H1 (cell line): ENCODE results near the gene PACC1. TPM values are rescaled to one million over a fixed set of nuclear protein-coding genes. Genes with fewer than 3 reads are reported as not detected.

ENCODE experiments used
- CTCF ChIA-PET: fragments of 300-600 bp; sonication (Branson Sonifier 250); formaldehyde crosslinking; loops from one replicate; lab custom pipeline; 2021; ENCODE audit not compliant: partially characterized antibody; lab: Charles Lee
- POLR2A ChIA-PET: fragments of 300-600 bp; sonication (Branson Sonifier 250); formaldehyde crosslinking; loops from one replicate; lab custom pipeline; 2021; ENCODE audit warnings: inconsistent platforms; ENCODE audit not compliant: partially characterized antibody; lab: Charles Lee
- DNase-seq, 2 experiments: peaks; one replicate each; pipeline versions ENCODE4 v3.0.0 to v3.0.0-alpha.2; 2010 to 2022; ENCODE audit warnings: low spot score in 2 of 2, low read depth in 1 of 2, mixed read lengths in 1 of 2
- FAIRE-seq: peaks from 2 replicates; lab custom pipeline; 2011; peaks lifted over from hg19 to GRCh38; lab: Jason Lieb, UNC
- H2AFZ ChIP-seq: 2 replicates; pipeline ENCODE4 v1.8.1; 2012; ENCODE audit warnings: low read length, inconsistent platforms
- H2AK5ac ChIP-seq: 2 replicates; pipeline ENCODE4 v1.6.1; 2013; ENCODE audit warnings: low read depth, low read length
- H2BK120ac ChIP-seq: replicated peaks from 2 replicates; pipeline ENCODE3; 2013; ENCODE audit warnings: low read depth, low read length, inconsistent platforms
- H2BK12ac ChIP-seq: 2 replicates; pipeline ENCODE4 v1.6.1; 2013; ENCODE audit warnings: low read depth, low read length
- H2BK15ac ChIP-seq: 2 replicates; pipeline ENCODE4 v1.6.1; 2013; ENCODE audit warnings: low read length
- H2BK20ac ChIP-seq: 2 replicates; pipeline ENCODE4 v1.6.1; 2013; ENCODE audit warnings: low read length
- H2BK5ac ChIP-seq: 2 replicates; pipeline ENCODE4 v1.6.1; 2013; ENCODE audit warnings: low read depth, low read length
- H3K14ac ChIP-seq: 2 replicates; pipeline ENCODE4 v1.6.1; 2013; ENCODE audit warnings: inconsistent platforms; ENCODE audit not compliant: insufficient read length
- H3K18ac ChIP-seq: 2 replicates; pipeline ENCODE4 v1.6.1; 2013; ENCODE audit warnings: low read length; ENCODE audit errors: extremely low read depth
- H3K23ac ChIP-seq: 2 replicates; pipeline ENCODE4 v1.6.1; 2013; ENCODE audit warnings: inconsistent platforms; ENCODE audit not compliant: insufficient read length
- H3K23me2 ChIP-seq: 2 replicates; pipeline ENCODE4 v1.6.1; 2013; ENCODE audit warnings: low read depth, low read length
- H3K27ac ChIP-seq: 2 replicates; pipeline ENCODE4 v1.6.1; 2011; ENCODE audit warnings: low read depth, low read length, inconsistent platforms
- H3K27me3 ChIP-seq, 4 experiments: replicated peaks in 1 of 4; 1 replicate in 1 of 4; 2 replicates in 3 of 4; pipeline versions ENCODE4 v1.6.1 to v1.8.1; 2011 to 2013; ENCODE audit warnings: low read length in 3 of 4, mild to moderate bottlenecking in 3 of 4, inconsistent platforms in 2 of 4, mixed read lengths in 2 of 4, moderate library complexity in 1 of 4; ENCODE audit not compliant: control insufficient read depth in 3 of 4, insufficient read depth in 3 of 4; ENCODE audit errors: extremely low read depth in 1 of 4
- H3K36me3 ChIP-seq, 4 experiments: 2 replicates each; pipeline versions ENCODE4 v1.6.1 to v1.8.1; 2011 to 2013; ENCODE audit warnings: mild to moderate bottlenecking in 4 of 4, low read length in 3 of 4, moderate library complexity in 2 of 4, control low read depth in 1 of 4, inconsistent platforms in 1 of 4; ENCODE audit not compliant: insufficient read depth in 4 of 4, control insufficient read depth in 2 of 4
- H3K4ac ChIP-seq: replicated peaks from 2 replicates; pipeline ENCODE3; 2013; ENCODE audit warnings: low read length, low read depth, mixed read lengths, inconsistent platforms; ENCODE audit not compliant: insufficient read length
- H3K4me1 ChIP-seq, 4 experiments: replicated peaks in 1 of 4; 1 replicate in 1 of 4; 2 replicates in 3 of 4; pipeline versions ENCODE4 v1.6.1 to v1.8.1; 2011 to 2013; ENCODE audit warnings: low read length in 3 of 4, inconsistent platforms in 2 of 4, mixed read lengths in 1 of 4; ENCODE audit not compliant: insufficient read depth in 4 of 4, control insufficient read depth in 3 of 4
- H3K4me2 ChIP-seq, 2 experiments: 2 replicates each; pipeline versions ENCODE4 v1.6.1 to v1.8.1; 2011 to 2013; ENCODE audit warnings: low read depth in 2 of 2, low read length in 2 of 2, control low read depth in 1 of 2, inconsistent platforms in 1 of 2, mild to moderate bottlenecking in 1 of 2; ENCODE audit not compliant: insufficient read depth in 1 of 2
- H3K4me3 ChIP-seq, 4 experiments: fragments of 200-600, 300-600 bp in 1 of 4; sonication (generic), shearing (Covaris generic), sonication (Bioruptor Twin) in 1 of 4; 2 replicates each; pipeline versions ENCODE4 v1.5.1 to v1.8.1; 2011 to 2016; ENCODE audit warnings: low read length in 4 of 4, low read depth in 3 of 4, control low read depth in 2 of 4, inconsistent platforms in 2 of 4, mild to moderate bottlenecking in 2 of 4, mixed read lengths in 1 of 4, moderate library complexity in 1 of 4; ENCODE audit not compliant: insufficient read depth in 2 of 4; ENCODE audit errors: extremely low read depth in 1 of 4
- H3K56ac ChIP-seq: replicated peaks from 2 replicates; pipeline ENCODE3; 2013; ENCODE audit warnings: low read depth, mild to moderate bottlenecking, mixed read lengths, low read length, inconsistent platforms; ENCODE audit not compliant: insufficient read length
- H3K79me1 ChIP-seq: 2 replicates; pipeline ENCODE4 v1.6.1; 2013; ENCODE audit warnings: low read depth, low read length, control low read depth
- H3K79me2 ChIP-seq, 2 experiments: 2 replicates each; pipeline versions ENCODE4 v1.6.1 to v1.8.1; 2012 to 2013; ENCODE audit warnings: low read length in 2 of 2, mild to moderate bottlenecking in 2 of 2, inconsistent platforms in 1 of 2; ENCODE audit not compliant: insufficient read depth in 2 of 2, control insufficient read depth in 1 of 2
- H3K9ac ChIP-seq, 4 experiments: replicated peaks in 1 of 4; 1 replicate in 1 of 4; 2 replicates in 3 of 4; pipeline versions ENCODE4 v1.6.1 to v1.8.1; 2011 to 2013; ENCODE audit warnings: low read depth in 3 of 4, low read length in 3 of 4, control low read depth in 2 of 4, mild to moderate bottlenecking in 2 of 4, moderate library complexity in 2 of 4, inconsistent platforms in 1 of 4; ENCODE audit errors: extremely low read depth in 1 of 4
- H3K9me3 ChIP-seq, 2 experiments: 2 replicates each; pipeline versions ENCODE4 v1.6.1 to v1.8.1; 2012 to 2013; ENCODE audit warnings: mild to moderate bottlenecking in 2 of 2, moderate library complexity in 2 of 2, control low read depth in 1 of 2, inconsistent platforms in 1 of 2, low read depth in 1 of 2, low read length in 1 of 2, mixed read lengths in 1 of 2; ENCODE audit not compliant: insufficient read depth in 2 of 2
- H4K20me1 ChIP-seq, 2 experiments: replicated peaks in 1 of 2; 2 replicates each; pipeline versions ENCODE3 to v1.8.1; 2011 to 2013; ENCODE audit warnings: inconsistent platforms in 2 of 2, low read length in 2 of 2, mild to moderate bottlenecking in 1 of 2; ENCODE audit not compliant: insufficient read depth in 2 of 2, control insufficient read depth in 1 of 2
- H4K5ac ChIP-seq: 2 replicates; pipeline ENCODE4 v1.6.1; 2013; ENCODE audit warnings: low read length, low read depth, mixed read lengths, inconsistent platforms; ENCODE audit not compliant: insufficient read length
- H4K8ac ChIP-seq: 2 replicates; pipeline ENCODE4 v1.8.0; 2013; ENCODE audit warnings: mild to moderate bottlenecking, moderate library complexity, low read length, inconsistent platforms; ENCODE audit not compliant: insufficient read depth; ENCODE audit errors: extremely low read depth
- H4K91ac ChIP-seq: replicated peaks from 2 replicates; pipeline ENCODE3; 2013; ENCODE audit warnings: low read length, mixed read lengths, inconsistent platforms; ENCODE audit not compliant: insufficient read length
- ATF2 ChIP-seq: IDR thresholded peaks from 2 replicates; pipeline ENCODE4 v1.6.1; 2012; ENCODE audit warnings: low read length, inconsistent platforms
- CTCF ChIP-seq, 3 experiments: IDR thresholded peaks; 1 replicate in 2 of 3; 2 replicates in 1 of 3; pipeline versions ENCODE4 v1.5.1 to v1.6.1; 2011; ENCODE audit warnings: low read length in 3 of 3, mild to moderate bottlenecking in 3 of 3, inconsistent platforms in 2 of 3, low read depth in 1 of 3, moderate library complexity in 1 of 3; ENCODE audit not compliant: insufficient read depth in 1 of 3; ENCODE audit errors: control extremely low read depth in 1 of 3
- MAX ChIP-seq: IDR thresholded peaks from 2 replicates; pipeline ENCODE4 v1.6.1; 2012; ENCODE audit warnings: inconsistent platforms
- NRF1 ChIP-seq: IDR thresholded peaks from 2 replicates; pipeline ENCODE4 v1.6.1; 2011; ENCODE audit warnings: mild to moderate bottlenecking, low read depth, low read length, improper control_type of control experiment
- RBBP5 ChIP-seq: IDR thresholded peaks from 2 replicates; pipeline ENCODE4 v1.7.1; 2012; ENCODE audit warnings: low read depth, mild to moderate bottlenecking, inconsistent platforms, low read length, moderate library complexity, borderline replicate concordance
- SAP30 ChIP-seq: fragments of 300-600 bp; sonication (generic); IDR thresholded peaks from 2 replicates; pipeline ENCODE4 v1.7.1; 2012; ENCODE audit warnings: low read length, moderate library complexity, mild to moderate bottlenecking, inconsistent platforms; ENCODE audit not compliant: insufficient read depth, insufficient replicate concordance
- YY1 ChIP-seq: IDR thresholded peaks from 2 replicates; pipeline ENCODE4 v1.6.1; 2011; ENCODE audit warnings: low read depth, mild to moderate bottlenecking, low read length
- WGBS, 2 experiments: shearing (Covaris generic) in 1 of 2; methylation state at CpG; one replicate each; pipeline versions ENCODE4 v1.1.6 to v1.1.7; 2013 to 2015; ENCODE audit warnings: low lambda C conversion rate in 2 of 2, mixed read lengths in 2 of 2, inconsistent platforms in 1 of 2, low coverage in 1 of 2, missing lambda C conversion rate in 1 of 2; ENCODE audit not compliant: insufficient replicate concordance in 2 of 2, insufficient coverage in 1 of 2, insufficient read length in 1 of 2; ENCODE audit errors: extremely low coverage in 1 of 2, missing lambda C conversion rate in 1 of 2; 5-methylcytosine and 5-hydroxymethylcytosine counted together
- polyA plus RNA-seq, 7 experiments: library from polyadenylated mRNA; depleted of rRNA in 3 of 7; stranded (reverse) in 5 of 7; unstranded in 2 of 7; fragments of >200 nt in 5 of 7; fragments of 200-250 nt in 2 of 7; gene quantifications; 1 replicate in 5 of 7; 2 replicates in 1 of 7; 4 replicates in 1 of 7; pipeline versions ENCODE4 v1.2.1 to v1.2.3, GENCODE V29; 2011 to 2013; ENCODE audit warnings: missing spikeins in 2 of 7, mixed read lengths in 2 of 7
- total RNA-seq: library from RNA; stranded (reverse); fragmentation: NEBNext Ultra II Directional; extraction: Animal tissue kit (Norgen Biotek cat#: 25700); gene quantifications from 2 replicates; pipeline ENCODE4 v1.2.1, GENCODE V29; 2021

PACC1 gene
- total and polyA plus RNA-seq, 2 of the 8 experiments (the other 6 are each of a cell fraction or from before 2014, with no cell fraction given) = 18.8 to 23.5 TPM

GRCh38 chr1:212381397-212382035 lies 33.2 kb downstream of the PACC1 start:
- H2AK5ac ChIP-seq = no peak overlapping the region; the same call in 1 of the 2 replicates
- no peak for TF ChIP-seq MAX
- TF ChIP-seq CTCF (IDR thresholded peaks at IDR 0.05; ENCODE audit: control extremely low read depth in 1 of 3, insufficient read depth in 1 of 3, low read depth in 1 of 3, low read length in 3 of 3) = peak in 1 of 3 experiments; percentile 2; a peak in 1 of 4 replicates
- TF ChIP-seq SAP30 = no peak
- TF ChIP-seq NRF1 = no peak
- no peak for TF ChIP-seq ATF2
- TF ChIP-seq RBBP5 = no peak
- no peak for TF ChIP-seq YY1
- no peak overlapping the region for H2AFZ ChIP-seq
- no peak overlapping the region for H2BK20ac ChIP-seq
- no peak overlapping the region for H3K4me2 ChIP-seq
- no peaks in the 10 kb centered on the region for H3K9me3 ChIP-seq
- H2BK12ac ChIP-seq = 0 out of 2 replicates have a peak overlapping the region, but pooled peaks have one; percentile 68
- no peak overlapping the region for H2BK120ac ChIP-seq
- ChIA-PET POLR2A (no interaction called here), CTCF (interaction anchor here (0.7 to 5.5 kb wide), 5 partner anchors 25 to 311 kb away, joined by 3 to 54 read pairs (median 4); no protein-coding TSS in a partner anchor)
- no peak overlapping the region; a peak in 1 of 7 replicates for H3K9ac ChIP-seq
- no peak overlapping the region for H4K91ac ChIP-seq
- no peak overlapping the region for H4K5ac ChIP-seq
- peaks cover 0 to 6% of the 10 kb centered on the region in 2 experiments for H4K20me1 ChIP-seq
- H3K18ac ChIP-seq = no peak overlapping the region
- no peaks in the 10 kb centered on the region for H3K79me2 ChIP-seq
- H4K8ac ChIP-seq = no peak overlapping the region; the same call in 1 of the 2 replicates
- no peak overlapping the region for H3K4me3 ChIP-seq
- no peaks in the 10 kb centered on the region; a peak in 1 of 7 replicates for H3K4me1 ChIP-seq
- FAIRE-seq (no peak), DNase-seq (no peak)
- no peak overlapping the region for H2BK15ac ChIP-seq
- H3K23me2 ChIP-seq = peaks cover 3% of the 10 kb centered on the region; the same call in 1 of the 2 replicates
- no peak overlapping the region; the same call in 1 of the 2 replicates for H2BK5ac ChIP-seq
- no peak overlapping the region for H3K4ac ChIP-seq
- no peak overlapping the region for H3K27ac ChIP-seq
- no peak overlapping the region for H3K14ac ChIP-seq
- no peaks in the 10 kb centered on the region; a peak in 1 of 7 replicates for H3K27me3 ChIP-seq
- WGBS, 2 experiments = 84% methylated on average over 4 of the region's 4 CpGs; no CpG with 5 or more reads in 1 of the 2 experiments
- no peaks in the 10 kb centered on the region; the same call in 1 of the 2 replicates for H3K79me1 ChIP-seq
- peaks cover 14 to 43% (median 31%) of the 10 kb centered on the region in 4 experiments for H3K36me3 ChIP-seq
- no peak overlapping the region for H3K23ac ChIP-seq
- no peak overlapping the region for H3K56ac ChIP-seq
